AG10803 (cell line): ENCODE measurements around the gene ANXA7.

Experiments used
- DNase-seq: peaks from one replicate; pipeline ENCODE4 v3.0.0; 2010; ENCODE audit warnings: low read depth
- H3K4me3 ChIP-seq: 2 replicates; pipeline ENCODE4 v1.5.1; 2011; ENCODE audit warnings: mild to moderate bottlenecking, low read length, control low read depth
- TF ChIP-seq, protein P1 (sequence below): conservative IDR thresholded peaks from 2 replicates; pipeline ENCODE4 v1.5.1; 2011; ENCODE audit warnings: mild to moderate bottlenecking, low read length, control low read depth, inconsistent platforms

The ANXA7 gene

DNA sequence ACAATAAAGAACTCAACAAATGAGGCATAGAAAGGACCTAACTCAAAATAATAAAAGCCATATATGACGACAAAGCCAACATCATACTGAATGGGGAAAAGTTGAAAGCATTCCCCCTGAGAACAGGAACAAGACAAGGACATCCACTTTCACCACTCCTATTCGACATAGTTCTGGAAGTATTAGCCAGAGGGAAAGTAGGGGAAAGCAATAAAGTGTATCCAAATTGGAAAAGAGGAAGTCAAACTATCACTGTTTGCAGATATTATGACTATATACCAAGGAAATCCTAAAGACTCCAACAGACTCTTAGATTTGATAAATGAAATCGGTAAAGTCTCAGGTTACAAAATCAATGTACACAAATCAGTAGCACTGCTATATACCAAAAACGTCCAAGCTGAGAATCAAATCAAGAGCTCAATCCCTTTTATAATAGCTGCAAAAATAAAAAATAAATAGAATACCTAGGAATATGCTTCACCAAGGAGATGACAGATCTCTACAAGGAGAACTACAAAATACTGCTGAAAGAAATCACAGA, 4.8 kb downstream of the ANXA7 start:
- TF ChIP-seq, protein P1, sequence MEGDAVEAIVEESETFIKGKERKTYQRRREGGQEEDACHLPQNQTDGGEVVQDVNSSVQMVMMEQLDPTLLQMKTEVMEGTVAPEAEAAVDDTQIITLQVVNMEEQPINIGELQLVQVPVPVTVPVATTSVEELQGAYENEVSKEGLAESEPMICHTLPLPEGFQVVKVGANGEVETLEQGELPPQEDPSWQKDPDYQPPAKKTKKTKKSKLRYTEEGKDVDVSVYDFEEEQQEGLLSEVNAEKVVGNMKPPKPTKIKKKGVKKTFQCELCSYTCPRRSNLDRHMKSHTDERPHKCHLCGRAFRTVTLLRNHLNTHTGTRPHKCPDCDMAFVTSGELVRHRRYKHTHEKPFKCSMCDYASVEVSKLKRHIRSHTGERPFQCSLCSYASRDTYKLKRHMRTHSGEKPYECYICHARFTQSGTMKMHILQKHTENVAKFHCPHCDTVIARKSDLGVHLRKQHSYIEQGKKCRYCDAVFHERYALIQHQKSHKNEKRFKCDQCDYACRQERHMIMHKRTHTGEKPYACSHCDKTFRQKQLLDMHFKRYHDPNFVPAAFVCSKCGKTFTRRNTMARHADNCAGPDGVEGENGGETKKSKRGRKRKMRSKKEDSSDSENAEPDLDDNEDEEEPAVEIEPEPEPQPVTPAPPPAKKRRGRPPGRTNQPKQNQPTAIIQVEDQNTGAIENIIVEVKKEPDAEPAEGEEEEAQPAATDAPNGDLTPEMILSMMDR = no peak
- no peak for DNase-seq
- H3K4me3 ChIP-seq = no peak overlapping the region

DNA sequence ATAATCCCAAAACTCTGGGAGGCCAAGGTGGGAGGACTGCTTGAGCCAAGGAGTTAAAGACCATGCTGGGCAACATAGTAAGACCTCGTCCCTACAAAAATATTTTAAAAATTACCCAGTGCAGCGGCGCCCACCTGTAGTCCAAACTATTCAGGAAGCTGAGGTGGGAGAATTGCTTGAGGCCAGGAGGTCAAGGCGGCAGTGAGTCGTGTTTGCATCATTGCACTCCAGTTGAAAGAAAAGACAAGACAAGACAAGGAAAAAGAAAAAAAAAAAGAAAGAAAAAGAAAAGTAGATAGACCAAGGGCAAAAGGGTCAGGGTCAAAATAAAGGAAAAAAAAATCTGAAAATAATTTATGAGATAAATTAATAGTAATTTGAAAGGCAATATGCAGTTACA, 5.8 kb downstream of the ANXA7 start:
- no peak overlapping the region for H3K4me3 ChIP-seq
- TF ChIP-seq, protein P1 = no peak
- no peak for DNase-seq

DNA sequence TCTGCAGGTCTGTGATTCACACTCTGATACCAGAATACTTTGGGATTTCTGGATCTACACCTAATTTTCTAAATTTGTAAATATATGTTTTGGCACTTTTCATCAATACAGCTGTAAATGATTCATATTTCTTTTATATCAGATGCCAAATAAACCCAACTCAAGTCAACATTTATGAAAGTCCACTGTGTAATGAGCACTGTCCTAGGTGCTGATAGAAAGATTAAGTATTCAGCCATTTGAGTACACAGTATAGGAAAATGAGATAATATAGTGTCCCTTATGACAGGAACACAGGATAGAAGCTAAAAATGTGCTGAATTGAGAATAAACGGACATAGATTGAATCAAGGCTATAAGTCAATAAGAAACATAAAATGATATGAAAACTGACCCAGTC, 6.4 kb downstream of the ANXA7 start:
- no peak for DNase-seq
- TF ChIP-seq, protein P1 = no peak
- no peak overlapping the region for H3K4me3 ChIP-seq

DNA sequence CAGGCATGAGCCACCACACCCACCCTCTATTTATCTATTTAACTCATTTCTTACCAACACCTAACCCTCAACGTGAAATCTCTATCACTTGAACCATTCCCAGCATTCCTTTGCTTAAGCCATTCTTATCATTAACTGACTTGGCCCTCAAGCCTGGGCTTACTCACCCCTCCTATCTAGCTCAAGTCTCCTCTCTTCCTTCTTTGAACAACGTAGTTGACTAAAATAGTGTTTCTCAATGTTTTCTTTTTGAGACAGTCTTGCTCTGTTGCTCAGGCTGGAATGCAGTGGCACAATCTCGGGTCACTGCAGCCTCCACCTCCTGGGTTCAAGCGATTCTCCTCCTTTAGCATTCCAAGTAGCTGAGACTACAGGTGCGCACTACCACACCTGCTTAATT, 7.0 kb downstream of the ANXA7 start:
- TF ChIP-seq, protein P1 = no peak
- no peak overlapping the region for H3K4me3 ChIP-seq
- DNase-seq = no peak

DNA sequence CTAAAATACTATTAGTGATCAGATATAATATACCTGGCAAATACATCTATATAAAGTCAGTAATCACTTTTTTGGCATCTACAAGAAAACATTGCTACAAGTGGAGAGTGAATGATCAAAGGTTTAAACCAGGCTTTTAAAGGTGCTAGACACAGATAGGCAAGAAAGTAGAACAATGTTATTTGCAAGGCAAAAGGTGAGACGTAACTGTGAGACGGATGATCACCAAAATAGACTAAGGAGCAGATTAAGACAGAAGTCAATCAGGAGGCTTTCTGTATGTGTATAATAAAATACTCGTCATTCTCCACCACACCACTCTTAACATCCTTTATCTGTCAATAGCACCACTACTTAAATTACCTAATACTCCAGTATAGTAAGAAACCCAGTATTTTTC, 8.3 kb downstream of the ANXA7 start:
- H3K4me3 ChIP-seq = no peak overlapping the region
- no peak for DNase-seq
- TF ChIP-seq, protein P1 = no peak

DNA sequence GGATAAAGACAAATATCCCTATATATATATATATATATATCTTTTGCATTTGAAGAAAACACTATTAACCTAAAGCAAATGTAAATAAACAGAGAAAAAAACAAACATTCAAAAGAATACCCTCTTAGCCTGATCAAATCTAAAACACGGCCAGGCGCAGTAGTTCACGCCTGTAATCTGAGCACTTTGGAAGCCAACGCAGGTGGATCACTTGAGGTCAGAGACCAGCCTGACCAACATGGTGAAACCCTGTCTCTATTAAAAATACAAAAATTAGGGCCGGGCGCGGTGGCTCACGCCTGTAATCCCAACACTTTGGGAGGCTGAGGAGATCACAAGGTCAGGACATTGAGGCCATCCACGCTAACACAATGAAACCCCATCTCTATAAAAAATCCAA, 9.2 kb downstream of the ANXA7 start:
- TF ChIP-seq, protein P1 = no peak
- no peak for DNase-seq
- H3K4me3 ChIP-seq = no peak overlapping the region

DNA sequence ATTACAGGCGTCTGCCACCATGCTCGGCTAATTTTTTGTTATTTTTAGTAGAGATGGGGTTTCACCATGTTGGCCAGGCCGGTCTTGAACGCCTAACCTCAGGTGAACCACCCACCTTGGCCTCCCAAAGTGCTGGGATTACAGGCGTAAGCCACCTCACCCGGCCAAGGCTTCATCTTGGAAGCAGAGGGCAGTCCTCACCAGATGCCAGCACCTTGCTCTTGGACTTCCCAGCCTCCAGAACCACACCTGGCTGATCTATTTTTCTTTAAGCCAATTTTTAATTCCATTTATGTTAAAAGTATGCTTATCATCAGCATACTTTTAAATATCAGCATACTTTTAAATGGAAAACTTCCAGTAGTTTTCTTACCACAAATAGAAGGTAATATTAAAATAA, 12.2 kb downstream of the ANXA7 start:
- no peak overlapping the region for H3K4me3 ChIP-seq
- no peak for DNase-seq
- TF ChIP-seq, protein P1 = no peak
